Measurements from ENCODE around the gene TCAF1.
"Not testable (repeated sequence)": the region's sequence is repeated elsewhere in the genome, so short reads cannot be mapped to it uniquely, and the experiment has no call there.

DNA sequence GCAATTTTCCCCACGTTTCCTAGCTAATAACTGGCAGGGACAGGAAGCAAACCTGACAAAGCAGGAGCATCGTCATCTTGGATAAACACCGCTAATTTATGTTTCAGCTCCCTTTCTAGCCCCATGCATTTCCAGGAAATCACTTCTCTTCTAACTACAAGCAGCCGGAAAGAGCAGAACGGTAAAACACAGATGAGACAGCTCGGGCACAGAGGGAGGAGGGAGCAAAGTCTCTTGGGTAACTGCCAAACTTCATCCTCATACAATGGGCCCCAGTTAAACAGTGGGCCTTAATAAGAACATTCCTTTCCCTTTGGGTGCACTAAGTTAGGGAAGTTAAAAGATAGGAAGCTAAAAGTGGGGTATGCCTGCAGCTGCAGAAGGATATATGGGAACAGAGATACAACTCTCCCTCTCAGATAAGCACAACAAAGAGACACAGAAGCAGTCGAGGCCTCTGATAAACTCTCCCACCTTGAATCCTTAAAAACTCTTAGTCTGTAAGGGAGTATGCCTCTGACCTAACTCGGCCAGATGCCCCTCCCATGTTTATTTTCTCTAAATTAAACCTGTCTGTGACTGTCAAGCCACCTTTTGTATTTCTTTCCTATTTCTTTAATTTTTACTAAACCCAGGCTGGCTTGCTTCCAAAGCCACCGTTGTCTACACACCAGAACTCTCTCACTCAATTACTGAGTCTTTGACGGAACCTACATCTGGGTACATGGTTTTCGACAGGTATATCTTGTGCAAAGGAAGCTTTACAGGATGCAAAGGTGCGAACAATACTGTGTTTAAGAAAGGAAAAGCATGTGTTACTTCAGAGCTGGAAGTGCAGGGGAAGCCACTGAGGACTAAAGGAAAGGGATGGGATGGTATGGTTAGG lies 80.3 kb downstream of the TCAF1 start:
- TF ChIP-seq POLR2AphosphoS5 (IDR thresholded peaks at IDR 0.05); EP300 (conservative IDR thresholded peaks at IDR 0.05; ENCODE audit: poor library complexity, severe bottlenecking); TAF1 (IDR thresholded peaks at IDR 0.05; ENCODE audit: low read depth); REST (IDR thresholded peaks at IDR 0.05; ENCODE audit: borderline replicate concordance); EZH2 (IDR thresholded peaks at IDR 0.05; ENCODE audit: borderline replicate concordance, insufficient read depth, low read length, poor library complexity, severe bottlenecking); MXI1 (conservative IDR thresholded peaks at IDR 0.05; ENCODE audit: poor library complexity, severe bottlenecking); SMC3 (conservative IDR thresholded peaks at IDR 0.05; ENCODE audit: poor library complexity): not testable (repeated sequence)
- TF ChIP-seq, protein P1, sequence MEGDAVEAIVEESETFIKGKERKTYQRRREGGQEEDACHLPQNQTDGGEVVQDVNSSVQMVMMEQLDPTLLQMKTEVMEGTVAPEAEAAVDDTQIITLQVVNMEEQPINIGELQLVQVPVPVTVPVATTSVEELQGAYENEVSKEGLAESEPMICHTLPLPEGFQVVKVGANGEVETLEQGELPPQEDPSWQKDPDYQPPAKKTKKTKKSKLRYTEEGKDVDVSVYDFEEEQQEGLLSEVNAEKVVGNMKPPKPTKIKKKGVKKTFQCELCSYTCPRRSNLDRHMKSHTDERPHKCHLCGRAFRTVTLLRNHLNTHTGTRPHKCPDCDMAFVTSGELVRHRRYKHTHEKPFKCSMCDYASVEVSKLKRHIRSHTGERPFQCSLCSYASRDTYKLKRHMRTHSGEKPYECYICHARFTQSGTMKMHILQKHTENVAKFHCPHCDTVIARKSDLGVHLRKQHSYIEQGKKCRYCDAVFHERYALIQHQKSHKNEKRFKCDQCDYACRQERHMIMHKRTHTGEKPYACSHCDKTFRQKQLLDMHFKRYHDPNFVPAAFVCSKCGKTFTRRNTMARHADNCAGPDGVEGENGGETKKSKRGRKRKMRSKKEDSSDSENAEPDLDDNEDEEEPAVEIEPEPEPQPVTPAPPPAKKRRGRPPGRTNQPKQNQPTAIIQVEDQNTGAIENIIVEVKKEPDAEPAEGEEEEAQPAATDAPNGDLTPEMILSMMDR (IDR thresholded peaks at IDR 0.05; ENCODE audit: poor library complexity, severe bottlenecking), result not testable (repeated sequence)

Data from neural cell (in vitro differentiated cells).